Measurements from ENCODE around the gene TFIP11.

DNA sequence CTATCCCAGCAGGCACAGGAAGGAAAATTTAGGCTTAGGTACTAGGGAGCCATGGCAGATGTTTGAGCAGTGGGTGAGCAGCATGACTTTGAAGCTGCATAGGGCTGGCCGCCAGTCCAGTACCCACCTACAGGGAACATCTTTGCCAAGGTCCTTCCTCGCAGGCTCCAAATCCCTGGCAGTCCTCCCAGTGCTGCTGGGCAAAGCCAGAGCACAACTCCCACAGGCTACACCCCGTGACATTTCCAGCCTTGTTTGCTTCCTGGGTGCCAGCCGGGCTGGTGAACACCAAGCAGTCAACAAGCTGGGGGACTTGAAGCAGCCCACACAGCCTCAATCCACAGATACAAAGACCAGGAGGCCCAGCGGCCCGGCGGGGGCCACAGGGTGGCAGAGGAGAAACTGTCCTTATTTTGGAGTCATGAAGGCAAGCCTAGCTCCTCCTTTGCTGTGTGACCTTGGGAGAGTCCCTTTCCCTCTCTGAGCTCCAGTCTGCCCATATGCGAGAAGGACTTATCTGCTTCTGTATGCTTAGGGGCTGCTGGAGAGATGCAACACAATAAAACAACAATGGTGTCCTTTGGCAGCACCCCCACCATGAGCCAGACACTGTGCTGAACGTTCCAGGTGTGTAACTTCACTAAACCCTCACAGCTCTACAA lies 49.6 kb upstream of the TFIP11 start:
- TF ChIP-seq CHCHD3 (CRISPR knock-in tag; IDR thresholded peaks at IDR 0.05): no peak
- TF ChIP-seq CTCF (CRISPR knock-in tag; IDR thresholded peaks at IDR 0.05): no peak

Measured in HepG2 (cell line).